Urothelium cell line (cell line): ENCODE data around the gene MCM9.
"Not testable (repeated sequence)": the region's sequence is repeated elsewhere in the genome, so short reads cannot be mapped to it uniquely, and the experiment has no call there.

ENCODE experiments used
- DNase-seq: peaks from one replicate; pipeline ENCODE4 v3.0.0; 2011; ENCODE audit warnings: low spot score, mixed read lengths
- FAIRE-seq: peaks from 2 replicates; lab custom pipeline; 2011; peaks lifted over from hg19 to GRCh38; lab: Jason Lieb, UNC

Gene MCM9

GRCh38 chr6:118808793-118809638, 125.9 kb downstream of the MCM9 start:
- DNase-seq, result no peak
- no peak for FAIRE-seq

DNA sequence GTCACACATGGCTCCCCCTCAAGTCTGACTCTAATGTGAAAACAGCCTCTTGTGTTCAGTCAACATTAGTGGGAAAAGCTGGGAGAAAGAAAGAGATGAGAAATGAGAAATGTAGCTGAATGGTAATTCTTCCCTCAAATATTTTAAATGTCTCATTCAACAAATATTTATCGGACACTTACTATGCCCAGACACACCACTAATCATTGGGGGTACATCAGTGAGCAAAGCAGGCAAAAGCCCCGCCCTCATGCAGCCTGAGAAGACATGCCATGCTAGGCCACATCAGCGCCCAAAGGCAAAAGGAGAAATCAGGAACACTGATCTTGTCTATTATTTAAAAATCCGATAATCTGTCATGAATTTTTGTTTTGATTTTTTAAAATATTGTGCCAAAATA, 130.9 kb downstream of the MCM9 start:
- DNase-seq (no peak), FAIRE-seq (no peak)

DNA sequence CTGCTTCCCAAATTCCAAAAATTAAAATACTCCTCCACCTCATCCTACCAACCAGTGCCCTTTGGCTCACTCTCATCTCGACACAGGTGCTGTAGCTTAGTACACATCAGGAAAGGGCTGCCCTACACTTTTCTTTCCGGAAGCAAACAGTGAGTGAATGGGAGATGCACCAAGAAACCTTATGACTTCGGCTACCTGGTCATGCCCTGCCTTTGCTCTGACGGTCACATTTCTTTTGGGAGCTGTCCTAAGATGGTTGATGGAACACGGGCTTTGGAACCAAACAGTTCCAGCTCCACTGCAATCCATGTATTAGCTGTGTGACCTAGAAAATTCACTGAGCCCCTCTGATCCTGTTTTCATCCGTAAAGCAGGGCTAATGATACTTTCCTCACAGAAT, 133.7 kb downstream of the MCM9 start:
- no peak for DNase-seq
- FAIRE-seq, result no peak

DNA sequence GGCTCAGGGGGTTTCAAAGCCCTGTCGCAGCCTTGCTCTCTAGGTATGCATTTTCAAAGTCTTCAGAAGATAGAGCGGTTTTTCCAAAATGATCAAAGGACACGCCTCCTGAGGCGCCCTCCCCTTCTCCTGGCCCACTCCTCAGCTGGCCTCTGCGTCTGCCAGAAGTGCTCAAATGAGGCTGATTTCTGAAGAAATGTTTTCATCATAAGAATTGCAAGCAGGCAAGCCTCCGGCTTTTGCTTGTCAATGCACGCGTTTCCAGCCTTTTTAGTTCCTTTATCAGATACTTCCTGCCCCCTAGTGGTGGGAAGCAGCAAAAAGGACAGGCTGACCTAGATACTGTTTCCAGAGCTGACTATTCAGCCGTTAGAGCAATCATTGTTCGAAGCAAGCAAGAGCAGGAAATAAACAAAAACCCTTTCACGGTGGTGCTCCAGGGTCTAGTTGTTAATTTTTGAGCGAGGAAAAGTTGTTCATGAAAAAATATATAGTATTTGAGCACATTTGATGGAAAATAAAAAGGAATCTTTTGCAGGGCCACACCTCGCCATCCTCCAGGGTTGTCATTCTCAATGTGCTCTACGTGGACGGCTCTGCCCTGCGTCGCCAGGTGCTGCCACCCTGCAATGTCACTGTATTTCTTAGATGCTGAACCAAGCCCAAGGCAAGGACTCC, 134.4 kb downstream of the MCM9 start:
- peak; percentile 83 for DNase-seq
- no peak for FAIRE-seq

GRCh38 chr6:118799826-118800225, 135.1 kb downstream of the MCM9 start:
- FAIRE-seq (no peak), DNase-seq (no peak)

- not testable (repeated sequence) for FAIRE-seq, DNase-seq
Measured at GRCh38 chr6:118796548-118796947, 138.4 kb downstream of the MCM9 start.

GRCh38 chr6:118791499-118791898, 143.5 kb downstream of the MCM9 start:
- DNase-seq, result no peak
- FAIRE-seq, result no peak

DNA sequence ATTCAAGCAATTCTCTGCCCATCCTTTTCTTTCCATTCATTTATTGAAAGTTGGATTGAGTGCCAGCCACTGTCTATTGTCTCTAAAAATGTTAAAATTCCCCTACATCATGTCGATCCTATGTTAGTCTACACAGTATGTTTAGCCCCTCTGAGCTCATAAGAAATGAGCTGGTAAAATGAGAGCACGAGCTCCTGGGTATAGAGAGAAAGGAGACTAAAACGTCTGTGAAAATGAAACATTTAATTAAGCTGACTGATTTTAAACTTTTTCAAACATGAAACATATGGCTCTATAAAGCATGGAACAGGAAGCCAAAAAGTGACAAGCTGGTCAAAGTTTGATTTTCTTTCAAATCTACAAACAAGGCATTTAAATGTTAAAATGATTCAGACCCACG, 145.0 kb downstream of the MCM9 start:
- FAIRE-seq (no peak), DNase-seq (no peak)

GRCh38 chr6:118789419-118789818, 145.5 kb downstream of the MCM9 start:
- DNase-seq, result no peak
- FAIRE-seq, result no peak

- no peak for DNase-seq
- no peak for FAIRE-seq
Measured at GRCh38 chr6:118788702-118789101, 146.3 kb downstream of the MCM9 start.

DNA sequence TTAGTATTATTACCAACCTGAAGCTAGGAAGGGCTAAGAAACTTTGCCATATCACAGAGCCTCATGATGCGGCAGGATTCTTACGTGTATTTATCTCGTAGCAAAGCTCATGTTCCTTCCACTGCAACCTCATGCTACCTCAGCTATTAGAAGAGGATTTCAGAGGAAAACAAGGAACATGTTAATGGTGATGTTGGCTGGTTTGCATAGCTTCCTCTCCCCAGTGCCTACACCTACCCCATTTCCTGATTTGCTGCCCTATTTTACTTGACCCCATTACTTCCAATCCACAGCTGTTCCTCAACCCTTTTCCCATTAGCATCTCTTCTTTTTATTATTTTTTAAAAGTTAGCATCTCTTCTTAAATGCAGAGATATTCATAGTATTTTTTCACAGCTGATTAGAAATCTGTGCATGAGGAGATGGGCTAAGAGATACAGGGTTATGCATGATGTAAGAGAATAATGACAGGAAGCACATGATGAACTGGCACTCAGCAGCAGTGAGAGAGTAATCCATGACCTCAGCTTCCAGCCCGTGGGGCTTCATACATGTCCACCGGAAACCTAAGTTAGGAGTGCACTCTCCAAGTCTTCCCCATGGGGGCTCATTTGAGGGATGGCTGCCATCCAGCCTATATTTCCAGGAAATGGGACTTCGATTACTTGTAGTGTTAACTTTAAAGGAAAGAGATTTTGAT, 147.1 kb downstream of the MCM9 start:
- FAIRE-seq (no peak), DNase-seq (no peak)

DNA sequence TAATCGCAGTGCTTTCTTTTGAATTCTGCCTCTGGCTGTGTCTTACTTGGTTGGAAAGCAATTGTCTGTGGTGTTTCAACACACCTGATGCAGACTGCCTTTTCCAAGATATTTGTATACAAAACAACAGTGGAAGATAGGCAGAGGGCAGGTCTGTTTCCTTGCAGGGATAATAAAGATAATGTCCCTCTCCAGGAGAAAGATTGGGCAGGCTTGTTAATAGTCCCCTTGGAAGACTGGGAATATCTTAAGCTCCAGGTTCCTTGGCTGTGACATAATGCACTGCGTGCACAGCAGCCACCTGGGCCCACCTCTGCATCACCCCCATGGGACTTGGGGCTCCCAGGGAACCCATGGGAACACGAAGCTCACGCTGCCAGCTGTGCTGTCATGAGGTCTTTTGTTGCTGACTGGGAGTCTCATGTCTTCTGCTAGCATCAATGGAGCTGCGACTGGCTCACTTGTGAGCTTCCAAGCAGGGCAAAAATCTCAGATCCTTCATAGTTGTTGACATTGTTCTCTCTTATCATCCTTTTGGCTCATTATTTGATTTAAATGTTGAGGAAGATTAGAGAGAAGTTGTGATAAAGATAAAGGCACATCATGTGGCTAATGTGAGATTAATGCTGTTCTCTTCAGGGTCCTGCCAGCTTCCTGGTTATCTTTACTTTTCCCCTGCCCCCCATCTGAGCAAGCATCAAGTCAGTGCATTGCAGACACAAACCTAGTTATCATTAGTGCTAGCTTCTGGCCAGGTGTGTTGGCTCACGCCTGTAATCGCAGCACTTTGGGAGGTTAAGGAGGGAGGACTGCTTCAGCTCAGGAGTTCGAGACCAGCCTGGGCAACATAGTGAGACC, 148.1 kb downstream of the MCM9 start:
- FAIRE-seq, result no peak
- no peak for DNase-seq

DNA sequence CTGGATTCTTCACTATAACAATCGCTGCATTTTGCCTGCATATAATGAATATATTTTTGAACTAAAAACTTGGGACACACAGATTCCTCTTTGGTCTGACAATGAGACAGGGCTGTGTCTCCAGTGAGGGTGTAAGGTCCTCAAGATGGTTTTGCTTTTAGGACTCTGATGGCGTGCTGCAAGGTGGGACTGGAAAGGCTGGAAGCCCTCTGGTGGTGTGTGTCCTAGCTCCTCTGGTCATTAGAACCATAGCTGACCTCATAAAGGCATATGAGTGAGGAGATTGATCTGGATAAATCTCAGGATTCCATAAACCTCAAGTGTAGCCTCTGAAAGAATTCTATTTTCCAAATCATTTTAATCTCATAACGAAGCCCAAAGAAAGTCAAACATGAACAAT, 149.4 kb downstream of the MCM9 start:
- DNase-seq, result no peak
- no peak for FAIRE-seq

DNA sequence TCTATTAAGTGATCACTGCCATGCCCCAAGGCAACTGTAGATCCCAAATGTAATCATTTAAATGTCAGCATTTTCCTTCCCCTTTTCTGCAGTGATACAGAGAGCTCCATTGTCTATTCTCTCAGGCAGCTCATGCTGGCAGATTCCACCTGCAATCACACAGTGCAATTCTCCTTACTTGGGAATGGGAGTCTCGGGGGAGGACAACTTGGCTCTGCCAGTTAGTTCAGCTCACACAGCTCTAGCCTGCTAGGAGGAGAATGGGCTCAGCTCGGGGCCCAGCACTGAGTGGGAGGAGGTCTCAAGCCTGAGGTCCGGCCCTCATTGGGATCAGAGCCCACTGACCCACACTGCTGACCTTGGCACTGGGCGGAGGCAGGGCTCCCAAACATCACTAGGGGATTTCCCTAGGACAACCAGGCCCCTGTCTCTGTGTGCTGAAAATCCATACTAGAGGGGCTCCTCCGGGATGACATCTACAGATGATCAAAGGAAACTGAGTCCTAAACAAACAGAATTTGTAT, 150.3 kb downstream of the MCM9 start:
- DNase-seq, result peak; percentile 10
- no peak for FAIRE-seq

DNA sequence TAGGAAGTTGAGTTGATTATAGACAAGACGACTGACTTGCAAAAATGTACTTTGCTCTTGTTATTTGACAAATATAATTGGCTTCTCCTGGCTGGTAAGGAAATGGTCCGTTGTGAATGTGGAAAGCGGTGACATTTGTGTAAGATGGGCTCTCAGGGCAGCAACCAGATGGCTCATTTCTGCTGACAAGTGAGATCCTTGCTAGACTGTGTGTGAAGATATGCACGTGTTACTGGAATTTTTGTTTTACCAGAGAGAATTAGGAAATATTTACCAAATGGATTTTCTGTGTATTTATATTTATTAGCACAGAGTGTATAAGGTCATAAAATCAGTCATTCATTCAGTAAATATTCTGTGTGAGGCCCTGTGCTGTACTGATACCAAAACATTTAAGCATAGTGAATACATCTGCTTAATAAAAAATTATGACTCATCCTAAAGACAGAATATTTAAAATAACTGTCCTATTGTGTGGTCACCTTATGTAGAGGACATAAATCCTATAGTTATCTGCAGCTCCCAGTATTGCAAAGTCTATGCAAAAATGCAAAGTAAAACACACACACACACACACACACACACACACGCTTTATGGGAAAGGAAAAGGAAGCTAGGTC, 150.9 kb downstream of the MCM9 start:
- no peak for FAIRE-seq
- DNase-seq, result no peak

- DNase-seq (no peak), FAIRE-seq (no peak)
Measured at GRCh38 chr6:118782651-118783050, 152.3 kb downstream of the MCM9 start.

GRCh38 chr6:118781897-118782296, 153.1 kb downstream of the MCM9 start:
- DNase-seq (no peak), FAIRE-seq (no peak)

GRCh38 chr6:118780668-118781067, 154.3 kb downstream of the MCM9 start:
- FAIRE-seq (no peak), DNase-seq (no peak)

- DNase-seq (peak; percentile 63), FAIRE-seq (no peak)
Measured at GRCh38 chr6:118776607-118777549, 158.1 kb downstream of the MCM9 start.
